H1 (cell line): ENCODE data around the gene SPAAR.

ENCODE experiments used
- BRCA1 ChIP-seq: IDR thresholded peaks from 2 replicates; pipeline ENCODE4 v1.6.1; 2012; ENCODE audit warnings: low read depth, low read length, improper control_type of control experiment
- CTCF ChIP-seq, 3 experiments: IDR thresholded peaks; 1 replicate in 2 of 3; 2 replicates in 1 of 3; pipeline versions ENCODE4 v1.5.1 to v1.6.1; 2011; ENCODE audit warnings: low read length in 3 of 3, mild to moderate bottlenecking in 3 of 3, inconsistent platforms in 2 of 3, low read depth in 1 of 3, moderate library complexity in 1 of 3; ENCODE audit not compliant: insufficient read depth in 1 of 3; ENCODE audit errors: control extremely low read depth in 1 of 3
- JUND ChIP-seq: IDR thresholded peaks from 2 replicates; pipeline ENCODE4 v1.6.1; 2011; ENCODE audit warnings: mild to moderate bottlenecking, improper control_type of control experiment, low read length
- POLR2AphosphoS5 ChIP-seq: IDR thresholded peaks from 2 replicates; pipeline ENCODE4 v1.6.1; 2011; ENCODE audit warnings: low read depth, low read length
- TF ChIP-seq, protein P1 (sequence below): IDR thresholded peaks from 2 replicates; pipeline ENCODE4 v1.6.1; 2011; ENCODE audit warnings: low read length, improper control_type of control experiment

DNA sequence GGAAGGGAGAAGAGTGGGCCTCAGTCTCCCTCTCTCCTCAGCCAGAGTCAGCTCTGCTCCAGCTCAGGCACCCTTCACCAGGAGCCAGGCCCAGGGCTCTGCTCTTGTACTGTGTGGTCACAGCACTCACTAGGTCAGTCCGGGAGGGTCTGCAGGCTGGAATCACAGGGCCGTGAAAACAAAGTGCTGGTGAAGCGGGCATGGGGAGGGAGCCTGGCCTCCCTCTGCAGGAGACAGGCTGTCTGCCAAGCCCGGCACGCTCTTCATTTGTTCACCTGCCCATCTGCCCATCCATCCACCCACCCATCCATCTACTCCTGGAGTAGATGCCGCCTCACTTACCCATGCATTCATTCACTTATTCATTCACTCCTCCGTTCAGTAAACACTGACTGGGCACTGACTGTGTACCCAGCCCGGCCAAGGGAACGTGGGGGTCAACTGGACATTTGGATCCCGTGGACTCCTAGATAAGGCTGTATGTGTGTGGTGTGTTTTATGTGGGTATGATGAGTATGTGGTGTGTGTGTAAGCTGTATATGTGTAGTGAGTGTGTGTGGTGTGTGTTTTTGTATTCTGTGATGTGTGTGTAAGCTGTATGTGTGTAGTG is 3.6 kb downstream of the SPAAR start:
- TF ChIP-seq JUND (no peak), BRCA1 (no peak), POLR2AphosphoS5 (no peak), CTCF (IDR thresholded peaks at IDR 0.05; ENCODE audit: control extremely low read depth in 1 of 3, insufficient read depth in 1 of 3, low read depth in 1 of 3, low read length in 3 of 3) (no peak)
- TF ChIP-seq, protein P1, sequence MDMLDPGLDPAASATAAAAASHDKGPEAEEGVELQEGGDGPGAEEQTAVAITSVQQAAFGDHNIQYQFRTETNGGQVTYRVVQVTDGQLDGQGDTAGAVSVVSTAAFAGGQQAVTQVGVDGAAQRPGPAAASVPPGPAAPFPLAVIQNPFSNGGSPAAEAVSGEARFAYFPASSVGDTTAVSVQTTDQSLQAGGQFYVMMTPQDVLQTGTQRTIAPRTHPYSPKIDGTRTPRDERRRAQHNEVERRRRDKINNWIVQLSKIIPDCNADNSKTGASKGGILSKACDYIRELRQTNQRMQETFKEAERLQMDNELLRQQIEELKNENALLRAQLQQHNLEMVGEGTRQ = no peak
